ENCODE data around the gene ENGASE. TPM values are rescaled to one million over a fixed set of nuclear protein-coding genes. Genes with fewer than 3 reads are reported as not detected.

ENGASE gene
- total RNA-seq, 2 donors from 2014 or later = 50.0 to 75.9 TPM

DNA sequence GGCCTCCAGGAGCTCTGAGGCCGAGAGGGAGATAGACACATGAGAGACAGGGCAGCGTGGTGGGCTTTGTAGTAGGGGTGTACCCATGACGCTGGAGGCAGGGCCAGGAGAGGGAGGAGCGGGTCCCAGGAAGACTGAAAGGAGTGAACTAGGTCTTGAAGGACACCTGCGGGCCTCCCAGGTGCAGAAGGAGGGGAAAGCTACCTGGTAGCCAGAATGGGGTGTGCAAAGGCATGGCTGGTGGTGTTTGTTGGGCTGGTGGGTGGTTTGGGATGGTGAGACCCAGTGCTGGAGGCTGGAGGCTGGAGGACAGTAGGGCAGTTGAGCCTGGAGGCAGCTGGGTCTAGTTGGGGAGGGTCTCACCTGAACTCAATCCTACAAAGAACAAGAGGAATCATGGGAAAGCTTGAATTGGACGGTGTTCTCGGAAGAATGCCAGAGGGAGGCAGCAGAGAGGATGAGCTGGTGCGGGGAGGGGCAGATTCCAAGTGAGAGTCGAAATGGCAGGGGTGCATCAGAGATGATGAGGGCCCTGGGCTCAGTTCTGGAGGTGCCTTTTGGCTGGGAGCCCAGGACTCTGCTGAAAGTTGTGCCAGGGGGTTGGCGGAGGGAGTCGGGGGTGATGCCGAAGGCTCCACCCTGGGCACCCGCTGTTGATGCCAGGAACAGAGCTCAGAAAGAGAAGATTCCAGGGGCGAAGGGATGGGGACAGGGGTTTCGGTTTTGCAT lies 29.5 kb upstream of the ENGASE start:
- no peak for ATAC-seq (ENCODE audit: insufficient number of reproducible peaks, low FRiP score, low read depth)
- no peak overlapping the region for H3K27ac ChIP-seq
- no peak for DNase-seq (ENCODE audit: low spot score)

DNA sequence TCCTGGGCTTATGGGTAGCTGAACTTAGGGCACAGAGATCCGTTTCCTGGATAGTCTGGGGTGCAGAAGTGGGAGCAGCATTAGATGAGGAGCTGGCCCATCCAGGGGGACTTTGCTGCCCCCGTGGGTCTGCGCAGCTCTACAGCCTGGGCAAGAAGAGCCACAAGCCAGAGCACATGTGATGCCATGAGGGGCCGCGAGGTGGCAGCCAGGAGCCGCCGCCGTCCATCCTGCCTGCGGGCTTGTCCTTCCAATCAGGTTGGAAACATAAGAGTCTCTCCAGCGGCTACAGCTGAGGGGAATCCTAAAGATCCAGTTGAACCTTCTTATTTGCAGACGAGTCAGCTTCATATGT lies 28.8 kb upstream of the ENGASE start:
- Histone ChIP-seq H3K4me1 (ENCODE audit: control insufficient read depth in 1 of 2, low read depth in 2 of 2) (peaks cover 5 to 61% of the 10 kb centered on the region in 2 donors), H3K27ac (peak overlapping the region in 1 of 2 donors; percentile 59), H3K36me3 (peaks cover 37% of the 10 kb centered on the region), H3K9me3 (no peaks in the 10 kb centered on the region), H3K4me3 (no peak overlapping the region), H3K27me3 (replicated peaks; ENCODE audit: insufficient read depth) (no peaks in the 10 kb centered on the region)
- TF ChIP-seq, protein P1, sequence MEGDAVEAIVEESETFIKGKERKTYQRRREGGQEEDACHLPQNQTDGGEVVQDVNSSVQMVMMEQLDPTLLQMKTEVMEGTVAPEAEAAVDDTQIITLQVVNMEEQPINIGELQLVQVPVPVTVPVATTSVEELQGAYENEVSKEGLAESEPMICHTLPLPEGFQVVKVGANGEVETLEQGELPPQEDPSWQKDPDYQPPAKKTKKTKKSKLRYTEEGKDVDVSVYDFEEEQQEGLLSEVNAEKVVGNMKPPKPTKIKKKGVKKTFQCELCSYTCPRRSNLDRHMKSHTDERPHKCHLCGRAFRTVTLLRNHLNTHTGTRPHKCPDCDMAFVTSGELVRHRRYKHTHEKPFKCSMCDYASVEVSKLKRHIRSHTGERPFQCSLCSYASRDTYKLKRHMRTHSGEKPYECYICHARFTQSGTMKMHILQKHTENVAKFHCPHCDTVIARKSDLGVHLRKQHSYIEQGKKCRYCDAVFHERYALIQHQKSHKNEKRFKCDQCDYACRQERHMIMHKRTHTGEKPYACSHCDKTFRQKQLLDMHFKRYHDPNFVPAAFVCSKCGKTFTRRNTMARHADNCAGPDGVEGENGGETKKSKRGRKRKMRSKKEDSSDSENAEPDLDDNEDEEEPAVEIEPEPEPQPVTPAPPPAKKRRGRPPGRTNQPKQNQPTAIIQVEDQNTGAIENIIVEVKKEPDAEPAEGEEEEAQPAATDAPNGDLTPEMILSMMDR (IDR thresholded peaks at IDR 0.05) = peak; percentile 96
- ATAC-seq (ENCODE audit: insufficient number of reproducible peaks, low FRiP score, low read depth) (peak; percentile 49), DNase-seq (ENCODE audit: low spot score) (no peak)

More for the DNA sequence above, 29.5 kb upstream of the ENGASE start:
- TF ChIP-seq, protein P1 (IDR thresholded peaks at IDR 0.05) = no peak
- H3K4me3 ChIP-seq = no peak overlapping the region
- no peaks in the 10 kb centered on the region for H3K9me3 ChIP-seq
- H3K27me3 ChIP-seq (replicated peaks; ENCODE audit: insufficient read depth) = no peaks in the 10 kb centered on the region
- H3K36me3 ChIP-seq = peaks cover 32% of the 10 kb centered on the region
- H3K4me1 ChIP-seq (ENCODE audit: control insufficient read depth in 1 of 2, low read depth in 2 of 2) = peaks cover 5 to 57% of the 10 kb centered on the region in 2 donors

DNA sequence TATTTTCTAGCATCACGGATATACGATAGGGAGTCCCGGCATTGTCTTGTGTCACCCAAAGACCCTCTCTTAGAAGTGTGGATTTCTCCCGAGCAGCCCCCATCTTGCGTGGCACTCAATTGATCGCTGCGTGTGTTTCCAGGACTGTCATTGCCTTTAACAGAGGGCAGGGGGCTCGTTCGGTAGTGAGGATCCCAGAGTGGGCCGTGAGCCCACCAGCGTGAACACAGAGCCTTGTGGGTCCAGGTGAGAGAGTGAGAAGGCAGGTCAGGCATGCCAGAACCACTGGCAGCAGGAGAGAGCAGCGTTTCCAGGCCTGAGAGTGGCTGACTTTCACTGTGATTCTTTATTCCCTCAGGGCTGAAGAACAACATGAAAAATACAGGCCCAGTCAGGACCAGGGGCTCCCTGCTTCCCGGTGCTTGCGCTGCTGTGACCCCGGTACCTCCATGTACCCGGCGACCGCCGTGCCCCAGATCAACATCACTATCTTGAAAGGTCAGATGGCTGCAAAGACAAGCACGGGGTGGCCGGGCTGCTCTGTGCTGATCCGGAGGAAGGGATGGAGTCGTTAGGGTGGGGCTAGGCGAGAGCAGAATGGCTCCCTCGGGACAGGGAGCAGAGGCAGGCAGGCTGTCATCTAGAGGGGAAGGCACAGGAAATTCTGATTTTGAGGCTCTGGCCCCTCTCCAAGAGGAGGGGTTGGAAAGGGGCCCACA lies 28.3 kb upstream of the ENGASE start:
- peaks cover 5 to 58% of the 10 kb centered on the region in 2 donors for H3K4me1 ChIP-seq (ENCODE audit: control insufficient read depth in 1 of 2, low read depth in 2 of 2)
- H3K36me3 ChIP-seq = peaks cover 39% of the 10 kb centered on the region
- H3K4me3 ChIP-seq = no peak overlapping the region
- ATAC-seq (ENCODE audit: insufficient number of reproducible peaks, low FRiP score, low read depth) (no peak), DNase-seq (ENCODE audit: low spot score) (no peak)
- no peaks in the 10 kb centered on the region for H3K9me3 ChIP-seq
- peak overlapping the region; percentile 59 to 61 for H3K27ac ChIP-seq
- H3K27me3 ChIP-seq (replicated peaks; ENCODE audit: insufficient read depth) = no peaks in the 10 kb centered on the region
- TF ChIP-seq, protein P1 (IDR thresholded peaks at IDR 0.05) = peak; percentile 15

DNA sequence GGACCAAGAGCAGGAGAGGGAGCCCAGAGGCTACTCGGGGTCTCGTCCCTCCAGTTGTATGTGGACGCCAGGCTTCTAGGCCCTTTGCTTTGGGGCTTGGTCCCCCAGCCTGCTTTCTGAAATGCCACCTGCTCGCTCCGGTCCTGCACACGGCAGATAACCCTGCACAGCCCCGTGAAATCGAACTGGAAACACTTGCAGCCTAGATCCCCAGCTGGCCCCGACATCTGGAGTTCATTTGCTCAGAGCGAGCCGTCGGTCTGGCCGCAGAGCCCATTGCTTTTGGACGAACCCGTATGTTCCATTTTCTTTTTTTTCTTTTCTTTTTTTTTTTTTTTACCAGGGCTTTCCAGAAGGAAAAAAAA lies 27.7 kb upstream of the ENGASE start:
- no peak for DNase-seq (ENCODE audit: low spot score)
- H3K27me3 ChIP-seq (replicated peaks; ENCODE audit: insufficient read depth) = no peaks in the 10 kb centered on the region
- no peak overlapping the region for H3K4me3 ChIP-seq
- TF ChIP-seq, protein P1 (IDR thresholded peaks at IDR 0.05) = no peak
- no peak for ATAC-seq (ENCODE audit: insufficient number of reproducible peaks, low FRiP score, low read depth)
- peak overlapping the region; percentile 59 to 61 for H3K27ac ChIP-seq
- H3K9me3 ChIP-seq = no peaks in the 10 kb centered on the region
- peaks cover 5 to 53% of the 10 kb centered on the region in 2 donors for H3K4me1 ChIP-seq (ENCODE audit: control insufficient read depth in 1 of 2, low read depth in 2 of 2)
- peaks cover 35% of the 10 kb centered on the region for H3K36me3 ChIP-seq

DNA sequence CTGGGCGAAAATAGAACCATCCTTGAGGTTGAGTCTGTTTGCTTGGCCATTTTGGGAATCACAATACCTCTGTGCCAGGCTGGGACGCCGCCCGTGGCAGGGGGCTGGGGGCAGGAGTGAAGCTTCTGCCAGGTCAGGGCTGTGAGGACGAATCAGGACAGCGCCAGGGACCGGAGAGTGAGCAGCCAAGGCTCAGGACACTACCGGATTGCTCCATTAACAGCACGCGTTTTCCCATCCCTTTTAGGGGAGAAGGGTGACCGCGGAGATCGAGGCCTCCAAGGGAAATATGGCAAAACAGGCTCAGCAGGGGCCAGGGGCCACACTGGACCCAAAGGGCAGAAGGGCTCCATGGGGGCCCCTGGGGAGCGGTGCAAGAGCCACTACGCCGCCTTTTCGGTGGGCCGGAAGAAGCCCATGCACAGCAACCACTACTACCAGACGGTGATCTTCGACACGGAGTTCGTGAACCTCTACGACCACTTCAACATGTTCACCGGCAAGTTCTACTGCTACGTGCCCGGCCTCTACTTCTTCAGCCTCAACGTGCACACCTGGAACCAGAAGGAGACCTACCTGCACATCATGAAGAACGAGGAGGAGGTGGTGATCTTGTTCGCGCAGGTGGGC lies 27.2 kb upstream of the ENGASE start:
- TF ChIP-seq, protein P1 (IDR thresholded peaks at IDR 0.05) = no peak
- Histone ChIP-seq H3K4me3 (no peak overlapping the region), H3K4me1 (ENCODE audit: control insufficient read depth in 1 of 2, low read depth in 2 of 2) (peaks cover 5 to 50% of the 10 kb centered on the region in 2 donors), H3K27ac (peak overlapping the region; percentile 59 to 61), H3K36me3 (peaks cover 35% of the 10 kb centered on the region), H3K27me3 (replicated peaks; ENCODE audit: insufficient read depth) (no peaks in the 10 kb centered on the region), H3K9me3 (no peaks in the 10 kb centered on the region)
- DNase-seq (ENCODE audit: low spot score) (no peak), ATAC-seq (ENCODE audit: insufficient number of reproducible peaks, low FRiP score, low read depth) (no peak)

Data from thoracic aorta (tissue), 2 donors.